ENCODE results near the gene LCP2. TPM values are rescaled to one million over a fixed set of nuclear protein-coding genes. Genes with fewer than 3 reads are reported as not detected.

LCP2 gene
- total RNA-seq, 1 donor, result not detected

- Histone ChIP-seq H3K27ac (ENCODE audit: low read depth, low read length) (no peak overlapping the region), H4K20me1 (ENCODE audit: insufficient read depth, low read length) (no peaks in the 10 kb centered on the region), H3K27me3 (ENCODE audit: insufficient read depth, low read length) (peaks cover 5% of the 10 kb centered on the region), H3K4me3 (ENCODE audit: insufficient read depth, low read length) (no peak overlapping the region), H2AFZ (ENCODE audit: low read length) (no peak overlapping the region), H3K9me3 (ENCODE audit: low read depth, low read length) (no peaks in the 10 kb centered on the region), H3K4me2 (ENCODE audit: insufficient read depth, low read length) (no peak overlapping the region), H3K4me1 (ENCODE audit: insufficient read depth, low read length) (peaks cover 16% of the 10 kb centered on the region), H3K79me2 (ENCODE audit: insufficient read depth, low read length) (no peaks in the 10 kb centered on the region), H3K36me3 (ENCODE audit: insufficient read depth, low read length) (no peaks in the 10 kb centered on the region)
- DNase-seq (ENCODE audit: insufficient read length, low spot score, missing footprints), result peak; percentile 85
- TF ChIP-seq, protein P1, sequence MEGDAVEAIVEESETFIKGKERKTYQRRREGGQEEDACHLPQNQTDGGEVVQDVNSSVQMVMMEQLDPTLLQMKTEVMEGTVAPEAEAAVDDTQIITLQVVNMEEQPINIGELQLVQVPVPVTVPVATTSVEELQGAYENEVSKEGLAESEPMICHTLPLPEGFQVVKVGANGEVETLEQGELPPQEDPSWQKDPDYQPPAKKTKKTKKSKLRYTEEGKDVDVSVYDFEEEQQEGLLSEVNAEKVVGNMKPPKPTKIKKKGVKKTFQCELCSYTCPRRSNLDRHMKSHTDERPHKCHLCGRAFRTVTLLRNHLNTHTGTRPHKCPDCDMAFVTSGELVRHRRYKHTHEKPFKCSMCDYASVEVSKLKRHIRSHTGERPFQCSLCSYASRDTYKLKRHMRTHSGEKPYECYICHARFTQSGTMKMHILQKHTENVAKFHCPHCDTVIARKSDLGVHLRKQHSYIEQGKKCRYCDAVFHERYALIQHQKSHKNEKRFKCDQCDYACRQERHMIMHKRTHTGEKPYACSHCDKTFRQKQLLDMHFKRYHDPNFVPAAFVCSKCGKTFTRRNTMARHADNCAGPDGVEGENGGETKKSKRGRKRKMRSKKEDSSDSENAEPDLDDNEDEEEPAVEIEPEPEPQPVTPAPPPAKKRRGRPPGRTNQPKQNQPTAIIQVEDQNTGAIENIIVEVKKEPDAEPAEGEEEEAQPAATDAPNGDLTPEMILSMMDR (IDR thresholded peaks at IDR 0.05; ENCODE audit: extremely low read depth, low read depth, low read length), result peak; percentile 90
These were observed 81.2 kb downstream of the LCP2 start for GRCh38 chr5:170216257-170216864.

DNA sequence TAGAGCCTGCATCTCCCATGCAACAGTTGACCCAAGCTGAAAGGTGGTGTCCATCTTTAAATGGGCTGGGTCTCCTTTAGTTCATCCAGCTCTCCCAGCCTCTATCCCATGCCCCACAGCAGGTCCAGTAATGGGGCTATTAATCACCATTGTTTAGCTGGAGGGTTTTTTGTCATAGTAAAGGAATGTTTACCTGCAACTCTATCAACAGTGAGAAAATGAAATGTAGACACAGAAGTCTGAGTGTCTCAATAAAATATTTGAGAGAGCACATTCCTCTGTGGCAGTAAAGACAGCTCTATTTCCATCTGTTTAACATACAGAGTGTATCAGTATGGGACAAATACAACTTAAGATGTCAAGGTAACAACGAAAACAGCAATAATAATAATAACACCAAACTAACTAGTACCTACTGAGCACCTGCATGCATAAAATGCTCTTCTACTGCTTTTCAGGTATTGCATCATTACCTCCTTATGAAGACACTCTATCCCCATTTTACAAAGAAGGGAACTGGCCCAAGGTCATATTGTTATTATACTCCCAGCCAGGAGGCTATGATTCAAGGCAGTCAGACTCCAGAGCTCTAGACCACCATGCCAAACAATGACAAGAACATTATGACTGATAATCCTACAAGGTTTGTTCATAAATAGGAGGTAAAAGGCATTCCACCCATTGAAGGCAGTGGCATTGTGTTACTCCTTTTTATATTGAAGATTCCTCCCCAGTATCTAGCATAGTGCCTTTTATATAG lies 85.8 kb downstream of the LCP2 start:
- TF ChIP-seq, protein P1 (IDR thresholded peaks at IDR 0.05; ENCODE audit: extremely low read depth, low read depth, low read length), result no peak
- Histone ChIP-seq H3K79me2 (ENCODE audit: insufficient read depth, low read length) (no peaks in the 10 kb centered on the region), H2AFZ (ENCODE audit: low read length) (no peak overlapping the region), H3K27ac (ENCODE audit: low read depth, low read length) (no peak overlapping the region), H3K4me1 (ENCODE audit: insufficient read depth, low read length) (no peaks in the 10 kb centered on the region), H3K9me3 (ENCODE audit: low read depth, low read length) (no peaks in the 10 kb centered on the region), H3K4me3 (ENCODE audit: insufficient read depth, low read length) (no peak overlapping the region), H4K20me1 (ENCODE audit: insufficient read depth, low read length) (no peaks in the 10 kb centered on the region), H3K27me3 (ENCODE audit: insufficient read depth, low read length) (peaks cover 13% of the 10 kb centered on the region), H3K36me3 (ENCODE audit: insufficient read depth, low read length) (no peaks in the 10 kb centered on the region), H3K4me2 (ENCODE audit: insufficient read depth, low read length) (no peak overlapping the region)
- DNase-seq (ENCODE audit: insufficient read length, low spot score, missing footprints), result no peak

GRCh38 chr5:170206958-170207357 lies 90.6 kb downstream of the LCP2 start:
- Histone ChIP-seq H4K20me1 (ENCODE audit: insufficient read depth, low read length) (no peaks in the 10 kb centered on the region), H3K27ac (ENCODE audit: low read depth, low read length) (no peak overlapping the region)

DNA sequence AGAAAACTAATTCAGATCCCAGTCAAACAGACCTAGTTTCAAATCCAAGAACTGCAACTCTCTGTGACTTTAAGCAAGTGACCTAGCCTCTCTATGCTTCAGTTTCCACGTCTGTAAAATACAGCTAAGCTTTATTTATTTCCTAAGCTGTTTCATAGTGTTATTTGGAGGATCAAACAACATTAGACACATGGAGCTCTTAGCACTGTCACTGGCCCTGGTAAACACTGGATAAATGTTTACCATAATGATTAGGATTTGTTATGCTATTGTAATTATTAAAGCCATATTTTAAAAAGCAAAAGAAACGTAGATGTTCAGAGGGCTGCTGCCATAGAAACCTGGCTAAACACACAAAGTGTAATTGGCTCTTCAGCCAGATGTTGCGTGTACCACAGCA lies 91.4 kb downstream of the LCP2 start:
- no peaks in the 10 kb centered on the region for H3K36me3 ChIP-seq (ENCODE audit: insufficient read depth, low read length)
- peaks cover 41% of the 10 kb centered on the region for H3K27me3 ChIP-seq (ENCODE audit: insufficient read depth, low read length)

More at GRCh38 chr5:170206958-170207357, 90.6 kb downstream of the LCP2 start:
- H3K9me3 ChIP-seq (ENCODE audit: low read depth, low read length), result no peaks in the 10 kb centered on the region
- no peak overlapping the region for H2AFZ ChIP-seq (ENCODE audit: low read length)
- H3K4me1 ChIP-seq (ENCODE audit: insufficient read depth, low read length), result no peaks in the 10 kb centered on the region
- no peak overlapping the region for H3K4me2 ChIP-seq (ENCODE audit: insufficient read depth, low read length)
- H3K4me3 ChIP-seq (ENCODE audit: insufficient read depth, low read length), result no peak overlapping the region
- H3K27me3 ChIP-seq (ENCODE audit: insufficient read depth, low read length), result peaks cover 34% of the 10 kb centered on the region
- no peaks in the 10 kb centered on the region for H3K79me2 ChIP-seq (ENCODE audit: insufficient read depth, low read length)
- no peak for DNase-seq (ENCODE audit: insufficient read length, low spot score, missing footprints)
- H3K36me3 ChIP-seq (ENCODE audit: insufficient read depth, low read length), result no peaks in the 10 kb centered on the region
- TF ChIP-seq, protein P1 (IDR thresholded peaks at IDR 0.05; ENCODE audit: extremely low read depth, low read depth, low read length), result no peak

More for the DNA sequence above, 91.4 kb downstream of the LCP2 start:
- H3K79me2 ChIP-seq (ENCODE audit: insufficient read depth, low read length), result no peaks in the 10 kb centered on the region
- no peak for DNase-seq (ENCODE audit: insufficient read length, low spot score, missing footprints)
- TF ChIP-seq, protein P1 (IDR thresholded peaks at IDR 0.05; ENCODE audit: extremely low read depth, low read depth, low read length), result no peak
- no peak overlapping the region for H3K27ac ChIP-seq (ENCODE audit: low read depth, low read length)
- H3K4me1 ChIP-seq (ENCODE audit: insufficient read depth, low read length), result no peaks in the 10 kb centered on the region
- no peak overlapping the region for H3K4me2 ChIP-seq (ENCODE audit: insufficient read depth, low read length)
- no peaks in the 10 kb centered on the region for H4K20me1 ChIP-seq (ENCODE audit: insufficient read depth, low read length)
- H3K9me3 ChIP-seq (ENCODE audit: low read depth, low read length), result no peaks in the 10 kb centered on the region
- no peak overlapping the region for H2AFZ ChIP-seq (ENCODE audit: low read length)
- H3K4me3 ChIP-seq (ENCODE audit: insufficient read depth, low read length), result no peak overlapping the region

Data from osteoblast (primary cell).